Right renal pelvis (tissue), 4 donors: ENCODE measurements around the gene ATP6V1E1. TPM values are rescaled to one million over a fixed set of nuclear protein-coding genes. Genes with fewer than 3 reads are reported as not detected.
"Not testable (repeated sequence)": the region's sequence is repeated elsewhere in the genome, so short reads cannot be mapped to it uniquely, and the experiment has no call there.

Experiments used
- DNase-seq, 4 donors: peaks; one replicate each; pipeline ENCODE4 v3.0.0-alpha.2; 2013; ENCODE audit warnings: low read depth in 4 of 4, low spot score in 3 of 4, missing footprints in 1 of 4
- polyA plus RNA-seq, 4 donors: library from polyadenylated mRNA; unstranded; fragments of 120-200 nt; gene quantifications; one replicate each; pipeline ENCODE4 v1.2.1, GENCODE V29; 2013; ENCODE audit not compliant: insufficient read length in 4 of 4

Gene ATP6V1E1
- polyA plus RNA-seq, 4 donors = 135 to 148 (median 140) TPM

DNA sequence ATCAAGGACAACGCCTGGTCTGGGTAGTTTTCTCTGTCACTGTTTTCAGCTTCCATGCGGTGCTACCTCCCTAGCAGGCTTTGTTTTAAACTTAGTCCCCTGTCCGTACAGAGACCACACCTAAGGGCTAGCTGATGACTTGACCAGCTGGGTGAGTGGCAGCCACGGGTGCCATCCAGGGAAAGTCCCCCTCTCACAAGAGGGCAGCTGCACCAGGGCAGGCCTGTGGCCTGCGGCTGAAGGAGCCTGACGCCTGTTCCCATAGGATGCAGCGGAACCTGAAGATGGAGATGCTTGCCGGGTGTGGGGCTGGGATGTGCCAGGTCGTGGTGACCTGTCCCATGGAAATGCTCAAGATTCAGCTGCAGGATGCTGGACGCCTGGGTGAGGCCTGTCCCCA lies 45.4 kb downstream of the ATP6V1E1 start:
- no peak for DNase-seq

DNA sequence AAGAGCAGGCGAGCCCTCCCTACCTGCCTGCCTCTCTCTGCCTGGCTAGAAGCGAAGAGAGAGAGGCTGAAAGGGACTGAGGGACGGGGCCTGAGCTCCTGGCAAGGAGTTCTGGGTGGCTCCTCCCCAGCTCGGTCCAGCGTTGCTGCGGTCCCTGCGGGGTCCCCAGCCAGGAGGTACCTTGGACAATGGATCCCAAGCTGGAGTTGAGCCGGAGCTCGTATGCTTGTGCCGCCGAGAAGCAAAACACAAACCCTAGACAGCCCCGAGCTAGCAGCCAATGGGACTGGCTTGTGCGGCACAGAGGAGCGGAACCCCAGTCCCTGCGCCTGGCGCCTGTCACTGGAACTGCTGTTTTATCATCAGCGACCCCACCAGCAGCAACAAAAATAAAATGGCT lies 46.9 kb downstream of the ATP6V1E1 start:
- no peak for DNase-seq

DNA sequence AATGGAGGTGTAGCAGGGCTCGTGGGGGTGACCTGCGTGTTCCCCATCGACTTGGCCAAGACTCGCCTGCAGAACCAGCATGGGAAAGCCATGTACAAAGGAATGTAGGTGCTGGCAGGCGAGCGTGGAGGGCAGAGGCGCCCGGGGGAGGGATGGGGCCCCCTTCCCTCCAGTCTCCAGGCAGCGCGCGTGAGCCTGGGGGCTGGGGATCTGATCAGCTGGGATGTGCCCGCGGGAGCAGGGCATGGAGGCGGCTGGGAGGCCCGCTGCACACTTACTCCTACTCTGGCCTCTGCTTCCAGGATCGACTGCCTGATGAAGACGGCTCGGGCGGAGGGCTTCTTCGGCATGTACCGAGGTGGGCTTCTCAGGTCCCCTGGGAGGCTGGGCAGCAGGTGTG lies 47.5 kb downstream of the ATP6V1E1 start:
- DNase-seq = no peak

DNA sequence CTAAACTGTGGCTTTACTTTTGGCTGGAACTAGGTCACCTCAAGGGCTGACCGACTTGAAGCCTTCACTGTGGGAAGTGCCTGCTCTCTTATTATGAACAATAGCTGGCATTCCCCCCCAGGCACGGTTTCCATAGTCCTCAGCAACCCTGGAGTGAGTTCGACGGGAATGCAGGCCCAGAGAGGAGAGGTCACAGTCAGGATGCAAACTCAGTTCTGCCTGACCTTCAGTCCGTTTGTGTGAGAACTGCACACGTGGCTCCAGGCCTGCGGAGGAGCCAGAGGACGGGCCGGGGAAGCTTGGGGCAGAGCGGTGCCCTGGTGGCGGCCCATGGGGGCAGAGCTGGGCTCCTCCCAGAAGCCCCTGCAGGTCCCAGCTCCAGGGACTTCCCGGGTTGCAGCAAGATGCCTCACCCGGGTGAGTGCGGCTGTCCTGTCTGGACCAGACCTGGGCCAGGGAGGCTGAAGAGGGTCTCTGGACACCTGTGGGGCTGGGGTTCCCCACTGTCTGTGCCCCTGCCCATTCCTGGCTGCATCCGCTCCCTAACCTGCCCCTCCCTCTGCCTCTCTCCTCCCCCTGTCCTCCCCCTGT lies 48.0 kb downstream of the ATP6V1E1 start:
- DNase-seq = no peak

DNA sequence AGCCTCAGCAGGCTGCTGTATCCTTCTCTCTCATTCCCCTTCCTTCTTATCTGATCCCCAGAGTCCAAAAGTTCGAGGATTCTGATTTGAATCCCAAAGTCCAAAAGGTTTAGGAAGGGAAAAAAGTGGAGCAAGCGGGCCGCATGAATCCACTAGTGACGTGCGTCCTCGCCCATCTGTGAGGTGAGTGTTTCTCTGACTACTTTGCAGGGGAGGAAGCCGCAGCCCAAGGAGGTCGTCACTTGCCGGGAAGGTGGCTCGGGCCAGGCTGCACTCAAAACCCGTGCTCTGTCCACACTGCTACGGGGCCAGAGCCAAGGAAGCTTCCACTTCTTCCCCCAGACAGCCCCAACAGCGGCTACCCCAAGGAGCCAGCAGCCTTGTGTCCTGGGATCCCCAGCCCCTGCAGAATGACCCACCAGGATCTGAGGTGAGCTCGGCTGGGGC lies 49.0 kb downstream of the ATP6V1E1 start:
- DNase-seq = no peak

DNA sequence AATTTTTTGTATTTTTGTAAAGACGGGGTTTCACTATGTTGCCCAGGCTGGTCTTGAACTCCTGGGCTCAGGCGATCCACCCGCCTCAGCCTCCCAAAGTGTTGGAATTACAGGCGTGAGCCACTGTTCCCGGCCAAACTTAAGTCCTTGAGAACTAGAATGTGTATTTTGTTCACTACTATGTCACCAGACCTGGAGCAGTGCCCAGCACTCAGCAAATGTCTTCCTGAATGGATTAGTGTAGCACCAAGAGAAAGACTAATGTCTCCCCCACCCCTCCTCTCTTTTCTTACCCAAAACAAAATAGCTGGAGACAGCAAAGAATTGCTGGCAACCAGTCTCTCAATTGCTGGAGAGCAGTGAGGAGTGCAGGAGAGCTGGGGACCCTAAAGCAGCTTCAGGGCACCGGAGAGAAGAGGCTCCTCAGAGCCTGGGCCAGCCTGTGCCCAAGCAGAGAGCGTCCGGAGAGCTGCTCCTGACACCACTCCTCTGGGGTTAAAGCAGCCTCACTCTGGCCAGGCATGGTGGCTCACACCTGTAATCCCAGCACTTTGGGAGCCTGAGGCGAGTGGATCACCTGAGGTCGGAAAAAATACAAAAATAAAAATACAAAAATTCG lies 50.3 kb downstream of the ATP6V1E1 start:
- no peak for DNase-seq

DNA sequence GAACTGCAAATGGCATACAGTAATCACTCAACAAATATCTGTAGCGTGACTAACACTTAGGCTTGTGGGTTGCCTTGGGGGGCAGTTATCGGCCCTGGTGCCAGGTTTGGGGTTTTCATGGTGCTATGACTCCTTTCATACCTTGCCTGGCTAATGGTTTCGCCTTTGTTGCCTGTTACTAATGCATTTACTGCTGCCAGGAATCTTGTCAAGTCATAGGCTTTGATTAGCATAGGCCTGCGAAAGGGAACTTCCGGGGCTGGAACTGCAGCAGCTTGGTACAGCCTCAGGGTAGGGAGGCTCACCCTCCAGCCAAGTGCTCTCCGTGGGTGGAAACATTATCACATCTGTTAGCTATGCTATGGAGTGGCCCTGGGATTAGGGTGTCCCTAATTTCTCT lies 52.1 kb downstream of the ATP6V1E1 start:
- DNase-seq = no peak

DNA sequence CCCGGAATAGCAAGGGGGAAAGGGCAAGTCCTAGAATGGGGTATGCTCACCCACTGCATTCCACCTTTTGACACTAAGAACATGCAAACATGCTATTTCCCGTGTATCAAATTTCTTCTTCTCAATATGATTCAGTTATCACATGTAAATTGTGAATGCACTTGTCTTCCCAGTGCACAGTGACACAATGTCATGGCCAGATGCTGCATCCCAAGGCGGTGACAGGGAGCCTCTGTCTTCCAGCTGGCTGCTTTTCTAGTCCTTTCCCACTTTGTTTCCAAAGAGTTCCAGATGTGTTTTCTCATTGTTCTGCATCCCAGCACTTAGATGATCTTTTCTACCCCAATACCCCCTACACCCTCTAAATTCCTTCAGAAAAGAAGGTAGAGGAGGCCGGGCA lies 52.9 kb downstream of the ATP6V1E1 start:
- no peak for DNase-seq

DNA sequence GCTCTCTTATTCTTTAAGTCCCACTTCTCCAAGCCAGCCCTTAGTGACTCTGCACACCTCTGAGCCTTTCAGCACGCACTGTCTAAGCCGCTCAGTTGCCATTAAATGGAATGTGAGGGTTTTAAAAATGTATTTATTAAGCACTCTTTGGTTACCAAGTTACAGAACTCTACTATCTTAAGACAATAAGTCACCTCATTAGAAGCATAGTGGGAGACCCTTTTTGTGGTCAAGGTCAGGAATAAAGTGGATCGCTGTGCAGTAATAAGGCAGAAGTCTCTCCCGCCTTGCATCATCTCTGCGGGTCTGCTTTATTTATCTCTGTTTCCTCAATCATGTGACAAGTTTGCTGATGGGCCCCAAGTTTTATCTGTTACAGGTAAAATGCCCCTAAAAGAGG lies 53.4 kb downstream of the ATP6V1E1 start:
- no peak for DNase-seq

DNA sequence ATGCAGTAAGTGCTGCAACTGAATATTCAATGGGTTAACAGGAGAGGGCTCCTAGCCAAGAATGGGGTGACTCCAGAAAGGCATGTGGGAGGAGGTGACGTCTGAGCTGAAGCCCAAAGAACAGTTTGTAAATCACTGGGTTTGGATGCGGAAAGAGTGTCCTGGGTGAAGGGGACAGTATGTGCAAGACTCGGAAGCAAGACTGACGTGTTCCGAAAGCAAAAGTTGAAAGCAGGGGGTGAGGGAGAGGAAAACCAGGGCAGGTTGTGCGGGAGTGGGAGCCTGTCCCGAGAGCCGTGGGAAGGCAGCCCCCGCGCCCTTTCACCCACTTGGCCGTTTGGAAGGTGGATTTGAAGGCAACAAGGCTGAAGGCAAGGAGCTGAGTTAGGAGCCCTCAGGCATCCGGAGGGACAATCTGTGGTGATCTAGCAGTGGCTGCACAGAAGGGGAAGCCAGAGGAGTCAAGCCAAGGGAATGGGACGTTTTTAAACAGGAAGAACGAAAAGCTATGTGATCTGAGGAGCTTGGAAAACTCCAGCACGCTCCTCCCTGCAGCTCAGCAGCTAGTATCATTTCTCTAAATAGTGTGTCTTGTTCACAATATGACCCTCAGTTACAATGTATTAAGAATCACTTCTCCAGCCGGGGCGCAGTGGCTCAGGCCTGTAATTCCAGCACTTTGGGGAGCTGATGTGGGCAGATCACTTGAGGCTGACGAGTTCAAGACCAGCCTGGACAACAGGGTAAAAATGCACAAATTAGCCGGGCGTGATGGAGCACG lies 57.5 kb downstream of the ATP6V1E1 start:
- no peak for DNase-seq

DNA sequence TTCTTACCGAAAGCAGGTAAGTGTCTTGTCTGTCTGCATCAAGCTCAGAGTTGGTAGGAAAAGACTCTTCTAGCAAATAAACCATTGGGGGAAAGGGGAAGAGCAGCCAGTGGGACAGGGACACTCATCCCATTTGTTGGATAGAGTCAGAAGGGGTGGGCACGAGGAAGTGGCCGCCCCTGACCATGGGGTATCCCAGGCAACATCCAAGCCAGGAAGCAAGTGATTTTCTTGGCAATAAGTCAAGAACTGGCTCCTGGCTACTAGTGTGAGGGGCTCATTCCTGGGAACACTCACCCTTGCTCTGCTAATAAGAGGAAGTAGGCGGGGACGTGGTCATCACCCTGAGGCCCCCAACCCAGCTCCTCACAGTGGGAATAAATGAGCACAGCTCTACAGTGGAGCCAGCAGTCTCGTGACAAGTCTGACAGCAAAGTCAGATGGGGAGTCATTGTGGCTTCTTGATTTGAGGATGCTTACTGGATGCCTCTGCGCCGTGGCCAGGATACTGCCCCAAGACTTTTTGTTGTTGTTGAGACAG lies 58.5 kb downstream of the ATP6V1E1 start:
- no peak for DNase-seq

DNA sequence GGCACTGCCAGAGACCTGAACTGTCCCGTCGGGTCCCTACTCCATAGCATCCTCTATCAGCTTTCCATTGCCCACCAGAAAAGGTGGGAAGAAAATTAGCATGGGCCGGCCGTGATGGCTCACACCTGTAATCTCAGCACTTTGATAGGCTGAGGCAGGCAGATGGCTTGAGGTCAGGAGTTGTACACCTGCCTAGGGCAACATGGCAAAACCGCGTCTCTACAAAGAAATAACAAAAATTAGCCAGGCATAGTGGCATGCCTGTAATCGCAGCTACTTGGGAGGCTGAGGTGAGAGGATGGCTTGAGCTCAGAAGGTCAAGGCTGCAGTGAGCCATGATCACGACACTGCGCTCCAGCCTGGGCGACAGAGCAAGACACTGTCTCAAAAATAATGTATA lies 61.8 kb downstream of the ATP6V1E1 start:
- no peak for DNase-seq

DNA sequence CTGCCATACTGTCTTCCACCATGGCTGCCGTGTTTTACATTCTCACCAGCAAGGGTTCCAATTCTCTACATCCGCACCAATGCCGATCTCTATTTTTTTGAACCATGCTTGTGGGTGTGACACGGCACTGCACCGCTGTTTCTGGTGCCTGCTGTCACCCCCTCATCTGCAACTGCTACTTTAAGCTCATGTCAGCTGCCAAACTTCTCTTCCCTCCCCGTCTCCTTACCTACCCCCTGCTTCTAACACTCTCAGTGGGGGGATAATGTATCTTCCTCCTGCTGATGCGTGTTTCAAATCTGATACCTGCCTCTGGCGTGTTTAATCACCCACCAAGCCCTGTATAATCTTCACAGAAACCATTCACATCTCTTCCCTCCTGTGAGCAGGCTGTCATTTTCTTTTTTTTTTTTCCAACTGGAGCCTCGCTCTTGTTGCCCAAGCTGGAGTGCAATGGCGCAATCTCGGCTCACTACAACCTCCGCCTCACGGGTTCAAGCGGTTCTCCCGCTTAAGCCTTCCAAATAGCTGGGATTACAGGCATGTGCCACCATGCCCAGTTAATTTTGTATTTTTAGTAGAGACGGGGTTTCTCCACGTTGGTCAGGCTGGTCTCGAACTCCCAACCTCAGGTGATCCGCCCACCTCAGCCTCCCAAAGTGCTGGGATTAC lies 62.4 kb downstream of the ATP6V1E1 start:
- DNase-seq = not testable (repeated sequence)

DNA sequence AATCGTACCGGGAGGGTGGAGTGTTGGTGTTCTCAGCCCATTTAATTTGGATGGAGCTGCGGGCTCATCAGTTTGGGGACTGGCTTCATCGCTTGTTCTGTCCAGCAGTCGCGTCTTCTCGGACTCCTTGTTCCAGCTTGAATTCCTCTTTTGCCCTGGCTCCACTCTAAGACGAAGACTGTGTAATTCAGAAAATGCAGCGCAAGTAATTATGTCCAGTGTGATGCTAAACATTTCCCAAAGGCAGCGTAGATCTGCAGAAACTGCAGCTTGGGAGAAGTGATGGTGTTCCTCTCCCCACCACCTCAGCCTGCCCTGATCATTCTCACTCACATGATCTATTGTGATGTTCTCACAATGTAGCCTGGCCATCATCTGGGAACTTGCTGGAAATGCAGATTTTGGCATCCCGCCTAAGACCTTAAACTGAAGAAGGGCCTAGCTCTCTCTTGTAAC lies 64.6 kb downstream of the ATP6V1E1 start:
- DNase-seq = no peak

DNA sequence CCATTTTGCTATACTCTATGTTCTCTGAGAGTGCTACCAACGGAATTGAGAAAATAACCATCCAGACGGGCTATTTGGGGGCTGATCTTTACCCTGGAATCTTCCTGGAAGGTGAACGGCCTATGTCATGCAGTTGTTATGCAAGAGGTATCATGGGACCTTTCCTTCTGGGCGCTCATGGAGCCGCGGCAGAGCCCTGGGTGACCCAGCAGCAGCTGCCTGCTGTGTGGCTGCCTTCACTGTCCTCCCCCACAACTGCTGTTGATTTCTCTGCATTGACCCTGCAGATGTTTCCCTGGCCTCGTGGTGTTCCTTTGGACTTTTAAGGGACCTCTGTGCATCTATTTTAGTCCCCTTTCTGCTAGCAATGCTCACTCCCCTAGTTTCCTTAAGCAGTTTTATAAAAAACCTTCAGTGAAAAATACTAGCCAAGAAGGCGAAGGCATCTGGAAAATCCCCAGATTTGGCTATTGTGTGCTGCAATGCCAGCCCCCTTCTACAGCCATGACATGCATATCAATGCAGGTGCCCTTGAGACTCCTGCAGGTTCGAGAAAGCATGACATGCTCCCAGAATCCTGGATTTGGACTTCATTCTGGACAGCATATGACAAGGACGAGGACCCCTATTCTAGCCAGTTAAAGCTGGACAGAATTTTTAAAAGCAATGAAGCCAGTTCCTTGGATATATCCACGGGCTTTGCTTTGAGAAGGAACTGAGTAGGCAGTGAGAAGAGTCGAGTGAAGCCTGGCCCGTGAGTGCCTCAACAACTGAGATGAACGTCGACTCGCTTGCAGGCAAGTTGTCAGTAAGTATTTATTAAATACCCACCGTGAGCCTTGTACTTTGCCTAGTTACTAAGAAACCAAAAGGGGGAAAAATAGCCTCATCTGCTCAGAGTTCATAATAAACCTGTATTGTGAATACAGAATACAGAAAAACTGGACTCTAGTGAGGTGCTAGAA lies 65.4 kb downstream of the ATP6V1E1 start, which contains the start of gene SLC25A18:
Gene SLC25A18 (plus strand): TSS at position 593 of the 965 bp plus-strand sequence. CDS start 16,447 bp downstream, outside the sequence.
- DNase-seq = no peak

DNA sequence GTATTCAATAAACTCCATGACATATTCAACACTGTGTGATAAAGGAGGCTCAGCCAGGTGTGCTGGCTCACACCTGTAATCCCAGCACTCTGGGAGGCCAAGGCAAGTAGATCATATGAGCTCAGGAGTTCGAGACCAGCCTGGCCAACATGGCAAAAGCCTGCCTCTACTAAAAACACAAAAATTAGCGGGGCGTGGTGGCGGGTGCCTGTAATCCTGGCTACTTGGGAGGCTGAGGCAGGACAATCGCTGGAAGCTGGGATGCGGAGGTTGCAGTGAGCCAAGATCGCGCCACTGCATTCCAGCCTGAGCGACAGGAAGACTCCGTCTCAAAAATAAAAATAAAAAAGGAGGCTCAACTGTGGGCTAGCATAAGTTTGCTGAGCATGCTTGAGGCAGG lies 69.4 kb downstream of the ATP6V1E1 start:
- no peak for DNase-seq

DNA sequence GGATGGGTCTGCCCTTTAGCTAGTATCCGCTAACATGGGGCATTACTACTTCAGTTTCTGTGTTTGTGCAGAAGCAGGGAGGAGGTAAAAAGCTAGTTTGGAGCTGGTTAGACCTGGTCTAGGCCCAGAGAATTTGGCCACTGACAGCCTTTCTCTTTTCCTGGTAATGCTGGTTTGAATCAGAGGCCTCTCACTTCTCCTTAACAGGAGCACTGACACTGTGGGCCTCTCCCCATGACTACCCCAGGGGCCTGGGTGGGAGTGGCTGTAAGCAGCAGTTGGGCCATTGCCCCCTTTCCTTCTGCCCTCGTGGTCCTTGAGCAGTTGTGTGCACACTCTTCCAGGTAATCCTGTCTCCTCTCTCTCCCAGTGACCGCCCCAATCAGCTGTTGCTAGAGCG lies 73.7 kb downstream of the ATP6V1E1 start:
- no peak for DNase-seq

DNA sequence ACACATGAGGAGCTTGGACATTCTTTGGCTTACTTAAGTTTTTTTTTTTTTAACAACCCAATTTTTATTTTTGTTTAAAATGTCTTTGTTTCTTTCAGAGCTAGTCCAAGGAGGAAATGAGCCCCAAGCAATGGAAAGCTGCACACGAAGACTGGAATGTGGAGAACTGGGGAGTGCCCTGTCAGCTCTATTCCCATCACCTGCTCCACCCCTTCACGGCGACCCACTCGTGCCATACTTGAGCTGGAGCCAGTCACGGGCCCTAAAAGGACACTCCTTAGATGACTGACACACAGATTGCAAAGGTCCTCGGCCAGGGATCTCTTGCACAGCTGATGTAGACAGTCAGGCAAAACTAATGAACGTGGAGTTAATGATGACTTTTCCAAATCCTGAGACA lies 75.8 kb downstream of the ATP6V1E1 start:
- no peak for DNase-seq

DNA sequence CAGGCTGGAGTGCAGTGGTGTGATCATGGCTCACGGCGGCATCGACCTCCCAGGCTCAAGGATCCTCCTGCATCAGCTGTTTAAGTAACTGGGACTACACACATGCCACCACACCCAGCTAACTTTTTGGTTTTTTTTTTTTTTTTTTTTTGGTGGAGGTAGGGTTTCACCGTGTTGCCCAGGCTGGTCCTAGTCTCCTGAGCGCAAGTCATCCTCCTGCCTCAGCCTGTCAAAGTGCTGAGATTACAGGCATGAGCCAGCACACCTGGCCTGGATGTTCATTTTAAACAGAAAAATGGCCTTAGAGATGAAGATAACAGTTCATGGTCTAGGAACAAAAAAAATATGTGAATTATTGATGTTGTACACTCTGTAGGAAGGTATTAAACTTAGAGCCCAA lies 78.9 kb downstream of the ATP6V1E1 start:
- no peak for DNase-seq

DNA sequence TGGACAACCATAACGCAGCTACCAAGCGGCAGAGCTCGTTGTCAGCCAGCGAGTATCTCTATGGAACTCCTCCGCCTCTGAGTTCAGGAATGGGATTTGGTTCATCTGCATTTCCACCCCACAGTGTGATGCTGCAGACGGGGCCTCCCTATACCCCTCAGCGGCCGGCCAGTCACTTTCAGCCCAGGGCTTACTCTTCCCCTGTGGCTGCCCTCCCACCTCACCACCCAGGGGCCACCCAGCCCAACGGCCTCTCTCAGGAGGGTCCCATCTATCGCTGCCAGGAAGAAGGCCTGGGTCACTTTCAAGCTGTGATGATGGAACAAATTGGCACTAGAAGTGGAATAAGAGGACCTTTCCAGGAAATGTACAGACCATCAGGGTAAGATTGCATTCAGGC lies 79.4 kb downstream of the ATP6V1E1 start:
- no peak for DNase-seq
